ENCODE measurements around the gene FHIT. TPM values are rescaled to one million over a fixed set of nuclear protein-coding genes. Genes with fewer than 3 reads are reported as not detected.

FHIT gene
- total and polyA plus RNA-seq, 2 donors from 2014 or later, result 20.2 to 61.2 TPM

DNA sequence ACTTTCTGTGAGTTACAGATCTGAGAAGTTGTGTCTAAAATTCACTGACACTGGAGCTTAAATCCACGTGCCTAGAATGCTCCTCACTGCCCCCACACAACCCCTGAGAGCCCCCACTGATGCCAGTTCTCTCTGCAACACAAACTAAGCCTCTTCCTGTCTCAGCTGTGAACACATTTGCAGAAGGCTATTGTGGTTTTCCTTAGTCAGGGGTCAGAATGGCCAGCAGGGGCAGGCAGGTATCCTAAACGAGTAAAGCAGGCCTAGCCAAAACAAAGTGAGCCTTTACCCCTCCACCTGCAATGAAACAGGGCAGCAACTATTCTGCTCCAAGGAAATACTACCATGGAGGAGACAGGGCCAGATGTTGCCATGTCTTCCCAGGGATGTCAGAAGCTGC, 78.6 kb downstream of the FHIT start:
- Histone ChIP-seq H3K4me1 (ENCODE audit: control insufficient read depth in 2 of 3, insufficient read depth in 2 of 3, low read depth in 1 of 3, low read length in 3 of 3) (no peaks in the 10 kb centered on the region), H3K9ac (ENCODE audit: low read length in 3 of 3) (no peak overlapping the region), H3K27me3 (ENCODE audit: control insufficient read depth, insufficient read depth, low read length) (no peaks in the 10 kb centered on the region), H3K4me3 (ENCODE audit: low read length in 3 of 3) (no peak overlapping the region), H3K36me3 (ENCODE audit: control insufficient read depth in 2 of 3, insufficient read depth in 3 of 3, low read length in 3 of 3) (no peaks in the 10 kb centered on the region), H3K9me3 (ENCODE audit: control insufficient read depth in 2 of 3, insufficient read depth in 1 of 3, low read length in 3 of 3) (no peaks in the 10 kb centered on the region), H3K27ac (ENCODE audit: low read depth in 2 of 2, low read length in 2 of 2) (no peak overlapping the region)
- FAIRE-seq (no peak), DNase-seq (no peak)
- TF ChIP-seq, protein P1, sequence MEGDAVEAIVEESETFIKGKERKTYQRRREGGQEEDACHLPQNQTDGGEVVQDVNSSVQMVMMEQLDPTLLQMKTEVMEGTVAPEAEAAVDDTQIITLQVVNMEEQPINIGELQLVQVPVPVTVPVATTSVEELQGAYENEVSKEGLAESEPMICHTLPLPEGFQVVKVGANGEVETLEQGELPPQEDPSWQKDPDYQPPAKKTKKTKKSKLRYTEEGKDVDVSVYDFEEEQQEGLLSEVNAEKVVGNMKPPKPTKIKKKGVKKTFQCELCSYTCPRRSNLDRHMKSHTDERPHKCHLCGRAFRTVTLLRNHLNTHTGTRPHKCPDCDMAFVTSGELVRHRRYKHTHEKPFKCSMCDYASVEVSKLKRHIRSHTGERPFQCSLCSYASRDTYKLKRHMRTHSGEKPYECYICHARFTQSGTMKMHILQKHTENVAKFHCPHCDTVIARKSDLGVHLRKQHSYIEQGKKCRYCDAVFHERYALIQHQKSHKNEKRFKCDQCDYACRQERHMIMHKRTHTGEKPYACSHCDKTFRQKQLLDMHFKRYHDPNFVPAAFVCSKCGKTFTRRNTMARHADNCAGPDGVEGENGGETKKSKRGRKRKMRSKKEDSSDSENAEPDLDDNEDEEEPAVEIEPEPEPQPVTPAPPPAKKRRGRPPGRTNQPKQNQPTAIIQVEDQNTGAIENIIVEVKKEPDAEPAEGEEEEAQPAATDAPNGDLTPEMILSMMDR (IDR thresholded peaks at IDR 0.05; ENCODE audit: borderline replicate concordance, extremely low read depth, insufficient read depth), result no peak
- intact Hi-C loops (cut with DNase I), result no loop called here

GRCh38 chr3:61172203-61172602, 79.0 kb downstream of the FHIT start:
- H3K27me3 ChIP-seq (ENCODE audit: control insufficient read depth, insufficient read depth, low read length), result no peaks in the 10 kb centered on the region
- H3K27ac ChIP-seq (ENCODE audit: low read depth in 2 of 2, low read length in 2 of 2), result no peak overlapping the region
- FAIRE-seq (no peak), DNase-seq (no peak)
- no peak overlapping the region for H3K4me3 ChIP-seq (ENCODE audit: low read length in 3 of 3)
- TF ChIP-seq, protein P1 (IDR thresholded peaks at IDR 0.05; ENCODE audit: borderline replicate concordance, extremely low read depth, insufficient read depth), result no peak
- no peaks in the 10 kb centered on the region for H3K36me3 ChIP-seq (ENCODE audit: control insufficient read depth in 2 of 3, insufficient read depth in 3 of 3, low read length in 3 of 3)
- H3K4me1 ChIP-seq (ENCODE audit: control insufficient read depth in 2 of 3, insufficient read depth in 2 of 3, low read depth in 1 of 3, low read length in 3 of 3), result no peaks in the 10 kb centered on the region
- no peaks in the 10 kb centered on the region for H3K9me3 ChIP-seq (ENCODE audit: control insufficient read depth in 2 of 3, insufficient read depth in 1 of 3, low read length in 3 of 3)
- no peak overlapping the region for H3K9ac ChIP-seq (ENCODE audit: low read length in 3 of 3)
- intact Hi-C loops (cut with DNase I), result no loop called here

DNA sequence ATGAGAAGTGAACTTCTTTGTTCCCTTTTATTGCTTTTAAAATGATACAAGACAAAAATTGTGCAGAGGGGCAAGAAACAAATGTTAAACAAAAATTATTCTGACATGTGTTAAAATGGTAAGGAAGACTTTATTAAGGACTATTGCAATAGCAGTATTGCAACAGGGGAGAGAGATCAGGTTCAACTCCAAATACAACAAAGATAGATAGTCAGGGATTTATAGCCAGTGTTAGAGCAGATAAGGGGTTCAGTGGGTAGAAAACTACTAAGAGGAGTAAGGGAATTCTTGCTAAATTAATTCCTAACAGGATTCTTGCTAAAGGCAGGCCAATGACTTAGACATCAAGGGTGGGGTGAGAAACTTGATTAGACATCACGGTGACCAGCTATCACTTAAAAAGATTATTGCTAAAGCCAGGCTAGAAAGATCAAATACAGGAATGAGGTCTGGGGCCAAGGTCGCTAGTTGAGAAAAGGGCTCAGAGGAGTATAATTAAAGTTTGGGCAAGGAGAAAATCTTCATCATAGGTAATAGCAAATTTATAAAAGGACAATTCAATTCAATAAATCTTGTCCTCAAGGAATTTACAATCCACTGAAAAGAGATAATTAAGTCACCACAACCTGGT, 81.5 kb downstream of the FHIT start:
- Histone ChIP-seq H3K4me1 (ENCODE audit: control insufficient read depth in 2 of 3, insufficient read depth in 2 of 3, low read depth in 1 of 3, low read length in 3 of 3) (no peaks in the 10 kb centered on the region), H3K9me3 (ENCODE audit: control insufficient read depth in 2 of 3, insufficient read depth in 1 of 3, low read length in 3 of 3) (no peaks in the 10 kb centered on the region), H3K36me3 (ENCODE audit: control insufficient read depth in 2 of 3, insufficient read depth in 3 of 3, low read length in 3 of 3) (no peaks in the 10 kb centered on the region), H3K27me3 (ENCODE audit: control insufficient read depth, insufficient read depth, low read length) (no peaks in the 10 kb centered on the region), H3K9ac (ENCODE audit: low read length in 3 of 3) (no peak overlapping the region), H3K27ac (ENCODE audit: low read depth in 2 of 2, low read length in 2 of 2) (no peak overlapping the region), H3K4me3 (ENCODE audit: low read length in 3 of 3) (no peak overlapping the region)
- DNase-seq (no peak), FAIRE-seq (no peak)
- TF ChIP-seq, protein P1 (IDR thresholded peaks at IDR 0.05; ENCODE audit: borderline replicate concordance, extremely low read depth, insufficient read depth), result no peak
- intact Hi-C loops (cut with DNase I), result no loop called here

GRCh38 chr3:61168286-61168685, 83.0 kb downstream of the FHIT start:
- H3K36me3 ChIP-seq (ENCODE audit: control insufficient read depth in 2 of 3, insufficient read depth in 3 of 3, low read length in 3 of 3), result no peaks in the 10 kb centered on the region
- H3K4me1 ChIP-seq (ENCODE audit: control insufficient read depth in 2 of 3, insufficient read depth in 2 of 3, low read depth in 1 of 3, low read length in 3 of 3), result no peaks in the 10 kb centered on the region
- no peak for FAIRE-seq
- no peaks in the 10 kb centered on the region for H3K27me3 ChIP-seq (ENCODE audit: control insufficient read depth, insufficient read depth, low read length)
- no peaks in the 10 kb centered on the region for H3K9me3 ChIP-seq (ENCODE audit: control insufficient read depth in 2 of 3, insufficient read depth in 1 of 3, low read length in 3 of 3)
- intact Hi-C loops (cut with DNase I), result no loop called here
- TF ChIP-seq, protein P1 (IDR thresholded peaks at IDR 0.05; ENCODE audit: borderline replicate concordance, extremely low read depth, insufficient read depth), result no peak
- H3K27ac ChIP-seq (ENCODE audit: low read depth in 2 of 2, low read length in 2 of 2), result no peak overlapping the region
- H3K4me3 ChIP-seq (ENCODE audit: low read length in 3 of 3), result no peak overlapping the region
- H3K9ac ChIP-seq (ENCODE audit: low read length in 3 of 3), result no peak overlapping the region
- DNase-seq, result peak in 1 of 5 donors; percentile 26

All from kidney (tissue), 14 donors.